HG02870 (cell line): ENCODE measurements around the gene FGFRL1.
"Not testable (repeated sequence)": the region's sequence is repeated elsewhere in the genome, so short reads cannot be mapped to it uniquely, and the experiment has no call there.

Experiments used
- ATAC-seq: cut with Tn5 transposase; IDR thresholded peaks from one replicate; pipeline ENCODE4 v1.9.1; 2021; ENCODE audit warnings: mild to moderate bottlenecking, moderate library complexity; ENCODE audit not compliant: unreplicated experiment

The FGFRL1 gene

GRCh38 chr4:1036976-1037810 lies 25.8 kb downstream of the FGFRL1 start:
- no peak for ATAC-seq

- no peak for ATAC-seq
These were observed 27.6 kb downstream of the FGFRL1 start for GRCh38 chr4:1038948-1039492.

- ATAC-seq: no peak
These were observed 28.3 kb downstream of the FGFRL1 start for GRCh38 chr4:1039493-1040343.

- no peak for ATAC-seq
These were observed 29.1 kb downstream of the FGFRL1 start for GRCh38 chr4:1040344-1041146.

- no peak for ATAC-seq
These were observed 29.9 kb downstream of the FGFRL1 start for GRCh38 chr4:1041147-1041935.

GRCh38 chr4:1041936-1042330 lies 30.5 kb downstream of the FGFRL1 start:
- ATAC-seq: no peak

- ATAC-seq: no peak
These were observed 31.1 kb downstream of the FGFRL1 start for GRCh38 chr4:1042352-1043055.

- ATAC-seq: no peak
These were observed 31.7 kb downstream of the FGFRL1 start for GRCh38 chr4:1043162-1043561.

- ATAC-seq: no peak
These were observed 32.4 kb downstream of the FGFRL1 start for GRCh38 chr4:1043651-1044468.

- ATAC-seq: no peak
These were observed 33.2 kb downstream of the FGFRL1 start for GRCh38 chr4:1044469-1045192.

GRCh38 chr4:1045193-1045594 lies 33.8 kb downstream of the FGFRL1 start:
- ATAC-seq: no peak

GRCh38 chr4:1045595-1046201 lies 34.3 kb downstream of the FGFRL1 start:
- ATAC-seq: no peak

GRCh38 chr4:1046581-1047011 lies 35.2 kb downstream of the FGFRL1 start:
- not testable (repeated sequence) for ATAC-seq

- ATAC-seq: no peak
These were observed 35.9 kb downstream of the FGFRL1 start for GRCh38 chr4:1047106-1047975.

GRCh38 chr4:1047976-1048772 lies 36.7 kb downstream of the FGFRL1 start:
- no peak for ATAC-seq
